GM18498 (cell line): ENCODE data around the gene SLC25A43.

Experiments used
- ATAC-seq: cut with Tn5 transposase; IDR thresholded peaks from one replicate; pipeline ENCODE4 v1.9.1; 2021; ENCODE audit warnings: mild to moderate bottlenecking, moderate library complexity; ENCODE audit not compliant: unreplicated experiment

The SLC25A43 gene

GRCh38 chrX:119495734-119496726, 96.9 kb downstream of the SLC25A43 start:
- no peak for ATAC-seq

DNA sequence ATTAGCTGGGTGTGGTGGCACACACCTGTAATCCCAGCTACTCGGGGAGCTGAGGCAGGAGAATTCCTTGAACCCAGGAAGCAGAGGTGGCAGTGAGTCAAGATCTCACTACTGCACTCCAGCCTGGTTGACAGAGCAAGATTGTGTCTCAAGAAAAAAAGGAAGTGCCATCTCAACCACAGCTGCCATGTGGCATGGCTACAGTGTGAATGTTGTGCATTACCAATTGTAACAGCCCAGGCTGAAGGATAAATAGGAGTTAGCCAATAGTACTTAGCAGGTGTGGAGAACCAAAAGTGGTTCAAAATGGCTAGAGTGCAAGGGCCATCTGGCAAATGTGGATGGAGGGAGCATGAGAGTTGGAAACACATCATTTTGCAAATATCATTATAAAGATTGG, 98.0 kb downstream of the SLC25A43 start:
- ATAC-seq = no peak

DNA sequence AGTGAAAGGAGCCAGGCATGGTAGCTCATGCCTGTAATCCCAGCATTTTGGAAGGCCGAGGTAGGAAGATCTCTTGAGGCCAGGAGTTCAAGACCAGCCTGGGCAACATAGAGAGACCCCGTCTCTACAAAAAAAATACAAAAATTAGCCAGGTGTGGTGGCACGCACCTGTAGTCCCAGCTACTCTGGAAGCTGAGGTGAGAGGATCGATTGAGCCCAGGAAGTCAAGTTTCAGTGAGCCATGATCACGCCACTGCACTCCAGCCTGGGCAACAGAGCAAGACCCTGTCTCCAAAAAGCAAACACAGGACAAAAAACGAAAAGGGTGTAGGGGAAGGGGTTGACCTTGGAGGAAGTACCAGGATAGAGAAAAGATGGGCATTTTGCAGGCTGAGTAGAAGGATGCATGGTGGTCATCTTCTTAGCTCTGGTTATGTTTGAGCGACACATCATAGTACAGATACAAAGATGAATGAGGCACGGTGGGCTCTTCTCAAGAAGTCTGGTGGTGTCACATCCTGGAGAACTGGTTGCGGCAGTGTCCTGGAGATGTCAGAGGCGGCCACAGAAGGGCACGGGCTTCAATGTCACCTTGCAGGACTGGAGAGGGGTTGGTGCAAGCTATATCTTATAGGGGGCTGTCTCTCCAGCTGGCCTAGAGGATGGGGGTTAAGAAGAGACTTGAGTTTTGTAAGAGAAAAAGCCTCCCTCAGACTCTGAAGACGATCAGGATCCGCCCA, 101.1 kb downstream of the SLC25A43 start:
- no peak for ATAC-seq

GRCh38 chrX:119501511-119502148, 102.5 kb downstream of the SLC25A43 start:
- ATAC-seq = no peak

- ATAC-seq = no peak
Measured at GRCh38 chrX:119502727-119503483, 103.8 kb downstream of the SLC25A43 start.

DNA sequence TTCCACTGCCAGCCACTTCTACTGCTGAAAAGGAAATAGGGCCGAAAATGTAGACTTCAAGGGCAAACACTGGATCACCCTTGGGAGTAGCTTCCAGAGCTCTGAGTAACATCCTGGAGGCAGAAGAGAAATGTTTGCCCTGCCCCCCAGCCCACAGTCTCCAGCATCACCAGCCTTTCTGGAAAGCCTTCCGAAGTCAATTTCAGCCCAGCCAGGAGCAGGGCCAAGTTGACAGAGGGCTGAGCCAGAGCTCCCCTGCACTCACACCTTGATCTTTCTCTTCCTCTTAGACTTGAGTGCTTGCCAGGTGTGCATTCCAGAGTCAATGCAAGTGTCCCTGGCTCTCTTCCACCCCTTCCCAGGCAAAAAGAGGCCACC, 104.3 kb downstream of the SLC25A43 start:
- no peak for ATAC-seq
